Sigmoid colon (tissue), 7 donors: Measurements from ENCODE around the gene CACNA1E. TPM values are rescaled to one million over a fixed set of nuclear protein-coding genes. Genes with fewer than 3 reads are reported as not detected.

ENCODE experiments used
- DNase-seq: peaks from one replicate; pipeline ENCODE4 v3.0.0-alpha.2; 2019
- H3K27ac ChIP-seq, 4 donors: fragments of 200-600 bp; sonication (generic); one replicate each; pipeline ENCODE4 v1.5.1; 2016 to 2019; ENCODE audit warnings: mild to moderate bottlenecking in 1 of 4
- H3K27me3 ChIP-seq, 3 donors: fragments of 200-600 bp; sonication (generic); one replicate each; pipeline ENCODE4 v1.5.1; 2019; ENCODE audit warnings: mild to moderate bottlenecking in 1 of 3
- H3K36me3 ChIP-seq, 4 donors: fragments of 200-600 bp; sonication (generic); one replicate each; pipeline ENCODE4 v1.5.1; 2016 to 2019
- H3K4me1 ChIP-seq, 4 donors: fragments of 200-600 bp; sonication (generic); one replicate each; pipeline ENCODE4 v1.5.1; 2017 to 2019
- H3K4me3 ChIP-seq, 4 donors: fragments of 200-600 bp; sonication (generic); one replicate each; pipeline ENCODE4 v1.5.1; 2017 to 2019; ENCODE audit warnings: mild to moderate bottlenecking in 2 of 4, moderate library complexity in 1 of 4
- H3K9me3 ChIP-seq, 4 donors: fragments of 200-600 bp in 3 of 4; sonication (generic) in 3 of 4; one replicate each; pipeline versions ENCODE4 v1.5.1 to v1.6.1; 2013 to 2019
- EP300 ChIP-seq, 4 donors: sonication (generic); formaldehyde crosslinking; IDR thresholded peaks; one replicate each; pipeline ENCODE4 v1.6.1; 2017; ENCODE audit warnings: antibody characterized with exemption in 4 of 4
- POLR2A ChIP-seq, 2 donors: fragments of 450-650 bp; IDR thresholded peaks; one replicate each; pipeline ENCODE4 v1.6.1; 2016; ENCODE audit warnings: antibody characterized with exemption in 2 of 2, mild to moderate bottlenecking in 2 of 2, moderate library complexity in 2 of 2
- POLR2AphosphoS5 ChIP-seq, 4 donors: sonication (generic); formaldehyde crosslinking; IDR thresholded peaks; one replicate each; pipeline ENCODE4 v1.6.1; 2017; ENCODE audit warnings: antibody characterized with exemption in 4 of 4
- WGBS, 2 donors: extraction: QIAGEN DNeasy Blood & Tissue Kit; methylation state at CpG; one replicate each; pipeline ENCODE4 v1.1.7; 2013; 5-methylcytosine and 5-hydroxymethylcytosine counted together
- intact Hi-C: fragments of 100-400 bp; cut with DNase I; formaldehyde crosslinking; loops from one replicate; pipeline ENCODE4 v1.15.1; 2023
- polyA plus RNA-seq, 3 donors: library from polyadenylated mRNA; stranded (reverse); fragments of 200-250 nt; gene quantifications; one replicate each; pipeline ENCODE4 v1.2.3, GENCODE V29; 2013
- total RNA-seq, 4 donors: library from RNA; depleted of rRNA; stranded (reverse); fragments of >200 nt; gene quantifications; one replicate each; pipeline ENCODE4 v1.1.0, GENCODE V29; 2016
- TF ChIP-seq, protein P1 (sequence below), 4 experiments: fragments of 450-650 bp in 3 of 4; fragments of 200-600 bp in 1 of 4; IDR thresholded peaks; one replicate each; pipeline ENCODE4 v1.5.1; 2016 to 2019; ENCODE audit warnings: antibody characterized with exemption in 4 of 4, mild to moderate bottlenecking in 3 of 4, moderate library complexity in 2 of 4
- donor health status: healthy with polysubstance abuse.
- donor health status: Bipolar disorder and iron deficiency.
- donor health status: healthy.

The CACNA1E gene
- total and polyA plus RNA-seq, 7 donors, result 0.16 to 1.1 (median 0.36) TPM; not detected in 2

DNA sequence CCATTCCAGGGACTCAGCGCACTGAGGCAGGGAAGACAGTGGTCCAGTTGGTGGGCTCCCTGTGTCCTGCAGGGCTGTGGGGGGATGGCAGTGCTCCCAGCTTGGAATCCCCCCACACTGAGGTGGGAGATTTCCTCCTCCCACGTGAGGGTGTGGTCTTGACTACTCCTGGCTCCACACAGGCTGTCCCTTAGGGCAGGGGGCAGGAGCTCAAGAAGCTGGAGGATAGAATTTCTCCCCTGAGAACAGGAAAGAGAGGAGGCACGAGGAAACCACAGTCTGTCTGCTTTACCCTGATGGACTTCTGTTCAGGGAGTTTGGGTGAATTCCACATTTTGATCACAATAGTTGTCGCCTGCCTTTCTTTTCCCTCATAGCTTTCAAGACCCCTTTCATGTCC is 62.1 kb downstream of the CACNA1E start:
- Histone ChIP-seq H3K4me3 (no peak overlapping the region), H3K27ac (no peak overlapping the region), H3K27me3 (peaks cover 0 to 11% (median 0%) of the 10 kb centered on the region in 3 donors), H3K4me1 (peaks cover 0 to under 1% (median 0%) of the 10 kb centered on the region in 4 donors), H3K9me3 (no peaks in the 10 kb centered on the region), H3K36me3 (no peaks in the 10 kb centered on the region)
- DNase-seq, result no peak
- intact Hi-C loops, result no loop called here
- 37% methylated on average over 4 of the region's 4 CpGs for WGBS, 2 donors
- no peak for TF ChIP-seq POLR2AphosphoS5 (IDR thresholded peaks at IDR 0.05)
- no peak for TF ChIP-seq EP300 (IDR thresholded peaks at IDR 0.05)
- TF ChIP-seq POLR2A (IDR thresholded peaks at IDR 0.05), result no peak
- TF ChIP-seq, protein P1, sequence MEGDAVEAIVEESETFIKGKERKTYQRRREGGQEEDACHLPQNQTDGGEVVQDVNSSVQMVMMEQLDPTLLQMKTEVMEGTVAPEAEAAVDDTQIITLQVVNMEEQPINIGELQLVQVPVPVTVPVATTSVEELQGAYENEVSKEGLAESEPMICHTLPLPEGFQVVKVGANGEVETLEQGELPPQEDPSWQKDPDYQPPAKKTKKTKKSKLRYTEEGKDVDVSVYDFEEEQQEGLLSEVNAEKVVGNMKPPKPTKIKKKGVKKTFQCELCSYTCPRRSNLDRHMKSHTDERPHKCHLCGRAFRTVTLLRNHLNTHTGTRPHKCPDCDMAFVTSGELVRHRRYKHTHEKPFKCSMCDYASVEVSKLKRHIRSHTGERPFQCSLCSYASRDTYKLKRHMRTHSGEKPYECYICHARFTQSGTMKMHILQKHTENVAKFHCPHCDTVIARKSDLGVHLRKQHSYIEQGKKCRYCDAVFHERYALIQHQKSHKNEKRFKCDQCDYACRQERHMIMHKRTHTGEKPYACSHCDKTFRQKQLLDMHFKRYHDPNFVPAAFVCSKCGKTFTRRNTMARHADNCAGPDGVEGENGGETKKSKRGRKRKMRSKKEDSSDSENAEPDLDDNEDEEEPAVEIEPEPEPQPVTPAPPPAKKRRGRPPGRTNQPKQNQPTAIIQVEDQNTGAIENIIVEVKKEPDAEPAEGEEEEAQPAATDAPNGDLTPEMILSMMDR (IDR thresholded peaks at IDR 0.05), result no peak

DNA sequence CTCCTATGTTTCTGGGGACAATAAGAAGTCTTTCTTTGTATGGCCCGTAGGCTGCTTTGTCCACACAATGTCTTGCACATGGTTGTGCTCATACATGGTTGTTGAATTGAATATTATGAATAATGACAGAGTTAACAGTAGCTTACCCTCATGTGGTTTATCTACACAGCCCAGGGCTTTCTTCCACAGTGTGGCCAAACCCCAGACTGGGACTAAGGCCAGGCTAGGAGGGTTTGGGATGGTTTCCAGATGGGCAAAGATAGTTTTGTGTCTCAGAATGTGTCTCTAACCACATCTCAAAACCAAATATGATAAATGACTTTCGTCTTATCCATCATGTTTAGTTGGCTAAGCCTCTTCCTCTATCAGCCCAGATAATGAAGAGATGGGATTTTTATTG is 65.2 kb downstream of the CACNA1E start:
- Histone ChIP-seq H3K36me3 (no peaks in the 10 kb centered on the region), H3K27me3 (peaks cover 0 to 11% (median 0%) of the 10 kb centered on the region in 3 donors), H3K4me1 (peaks cover 0 to 12% (median 6%) of the 10 kb centered on the region in 4 donors), H3K9me3 (no peaks in the 10 kb centered on the region), H3K27ac (no peak overlapping the region), H3K4me3 (no peak overlapping the region)
- TF ChIP-seq POLR2A (IDR thresholded peaks at IDR 0.05) (no peak), POLR2AphosphoS5 (IDR thresholded peaks at IDR 0.05) (no peak), EP300 (IDR thresholded peaks at IDR 0.05) (no peak)
- TF ChIP-seq, protein P1 (IDR thresholded peaks at IDR 0.05), result no peak
- 79 to 88% methylated on average over 2 of the region's 2 CpGs for WGBS, 2 donors
- intact Hi-C loops, result no loop called here
- DNase-seq, result no peak

DNA sequence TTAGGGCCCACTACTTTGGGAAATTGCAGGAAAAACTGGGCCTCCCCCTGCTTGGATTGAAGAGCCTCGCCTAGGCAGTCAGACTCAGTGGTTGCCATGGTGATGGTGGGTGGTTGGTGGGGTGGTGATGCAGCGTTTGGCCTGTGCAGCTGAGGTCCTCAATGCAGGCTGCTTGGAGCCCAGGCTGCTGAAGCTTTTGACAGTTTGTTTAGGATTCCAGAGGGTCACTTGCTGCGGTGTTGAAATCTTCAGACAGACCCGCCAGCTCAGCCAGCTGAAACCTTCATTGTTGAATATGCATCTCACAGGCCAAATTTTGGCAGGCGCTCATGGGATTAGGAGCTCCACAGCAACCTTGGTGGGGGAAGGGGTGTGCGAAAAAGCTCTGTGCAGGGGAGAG is 67.9 kb downstream of the CACNA1E start:
- no peaks in the 10 kb centered on the region for H3K36me3 ChIP-seq
- H3K4me1 ChIP-seq, result peaks cover 0 to 12% (median 6%) of the 10 kb centered on the region in 4 donors
- H3K9me3 ChIP-seq, result no peaks in the 10 kb centered on the region
- peak overlapping the region in 1 of 4 donors; percentile 73 for H3K27ac ChIP-seq
- no peak overlapping the region for H3K4me3 ChIP-seq
- peaks cover 0 to 8% (median 0%) of the 10 kb centered on the region in 3 donors for H3K27me3 ChIP-seq
- TF ChIP-seq POLR2AphosphoS5 (IDR thresholded peaks at IDR 0.05) (no peak), EP300 (IDR thresholded peaks at IDR 0.05) (no peak), POLR2A (IDR thresholded peaks at IDR 0.05) (no peak)
- TF ChIP-seq, protein P1 (IDR thresholded peaks at IDR 0.05), result no peak
- intact Hi-C loops, result no loop called here
- 43 to 57% methylated on average over 6 of the region's 6 CpGs for WGBS, 2 donors
- DNase-seq, result peak; percentile 68

DNA sequence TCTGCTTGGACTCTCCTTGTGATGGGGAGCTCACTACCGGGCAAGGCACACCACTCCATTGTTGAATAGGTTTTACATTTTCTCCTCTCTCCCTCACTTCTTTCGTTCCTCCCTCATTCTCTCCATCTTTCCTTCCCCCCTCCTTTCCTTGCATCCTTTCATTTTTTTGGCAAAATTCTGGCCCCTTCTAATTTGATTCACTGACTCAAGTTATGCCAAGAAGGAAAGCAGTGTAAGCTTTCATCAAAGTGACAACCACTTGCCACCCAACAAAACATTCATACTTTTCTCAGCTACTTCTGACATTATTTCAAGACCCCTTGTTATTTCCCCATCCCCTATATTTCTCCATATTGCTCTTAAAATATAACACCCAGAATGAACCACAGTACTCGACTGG is 68.4 kb downstream of the CACNA1E start:
- peaks cover 0 to 12% (median 6%) of the 10 kb centered on the region in 4 donors for H3K4me1 ChIP-seq
- peaks cover 0 to 5% (median 0%) of the 10 kb centered on the region in 3 donors for H3K27me3 ChIP-seq
- H3K36me3 ChIP-seq, result no peaks in the 10 kb centered on the region
- 59 to 74% methylated on average over 3 of the region's 3 CpGs for WGBS, 2 donors
- DNase-seq, result no peak
- intact Hi-C loops, result no loop called here
- peak overlapping the region in 1 of 4 donors; percentile 73 for H3K27ac ChIP-seq
- H3K4me3 ChIP-seq, result no peak overlapping the region
- no peak for TF ChIP-seq POLR2A (IDR thresholded peaks at IDR 0.05)
- no peaks in the 10 kb centered on the region for H3K9me3 ChIP-seq

DNA sequence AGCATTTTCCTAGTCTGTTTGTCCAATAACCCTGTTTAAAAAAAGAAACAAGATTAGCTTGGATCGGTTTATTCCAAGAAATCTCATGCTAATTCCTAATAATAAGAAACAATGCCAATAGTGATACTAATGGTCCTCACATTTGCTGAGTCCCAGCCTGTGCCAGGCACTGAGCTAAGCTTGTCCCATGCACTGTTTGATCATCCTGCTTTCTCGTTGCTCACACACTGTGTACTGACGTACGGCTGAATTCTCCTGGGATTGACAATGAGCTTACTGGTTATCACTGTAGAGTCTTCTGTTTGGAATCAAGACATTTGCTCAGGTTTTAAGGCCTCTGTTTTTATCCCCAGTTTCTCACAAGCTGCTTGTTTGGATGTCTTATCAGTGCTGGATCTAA is 71.1 kb downstream of the CACNA1E start:
- DNase-seq, result no peak
- Histone ChIP-seq H3K36me3 (no peaks in the 10 kb centered on the region), H3K4me3 (no peak overlapping the region), H3K4me1 (peaks cover 0 to 12% (median 6%) of the 10 kb centered on the region in 4 donors), H3K9me3 (no peaks in the 10 kb centered on the region), H3K27ac (no peak overlapping the region), H3K27me3 (no peaks in the 10 kb centered on the region)
- intact Hi-C loops, result no loop called here
- TF ChIP-seq EP300 (IDR thresholded peaks at IDR 0.05), result no peak
- TF ChIP-seq, protein P1 (IDR thresholded peaks at IDR 0.05), result no peak
- TF ChIP-seq POLR2AphosphoS5 (IDR thresholded peaks at IDR 0.05), result no peak
- TF ChIP-seq POLR2A (IDR thresholded peaks at IDR 0.05), result no peak
- 64 to 68% methylated on average over 4 of the region's 4 CpGs for WGBS, 2 donors
